Mesodermal cell (in vitro differentiated cells): Measurements from ENCODE around the gene EGLN1.

ENCODE experiments used
- H3K27ac ChIP-seq: 2 replicates; pipeline ENCODE4 v1.7.0; 2013; ENCODE audit warnings: mild to moderate bottlenecking, low read depth, low read length, moderate library complexity; ENCODE audit not compliant: severe bottlenecking
- H3K36me3 ChIP-seq: 2 replicates; pipeline ENCODE4 v1.7.1; 2013; ENCODE audit warnings: mild to moderate bottlenecking, low read length, moderate library complexity; ENCODE audit not compliant: control insufficient read depth, insufficient read depth
- H3K4me1 ChIP-seq: one replicate; pipeline ENCODE4 v1.7.1; 2013; ENCODE audit warnings: mild to moderate bottlenecking, low read length; ENCODE audit not compliant: insufficient read depth, control insufficient read depth, poor library complexity, severe bottlenecking
- H3K4me3 ChIP-seq: 2 replicates; pipeline ENCODE4 v1.7.0; 2013; ENCODE audit warnings: low read length, control low read depth, mild to moderate bottlenecking; ENCODE audit not compliant: insufficient read depth, poor library complexity, severe bottlenecking; ENCODE audit errors: extremely low read depth
- H3K9me3 ChIP-seq: 2 replicates; pipeline ENCODE4 v1.7.1; 2013; ENCODE audit warnings: mild to moderate bottlenecking, low read length, moderate library complexity; ENCODE audit not compliant: control insufficient read depth
- WGBS, 2 experiments: methylation state at CpG; one replicate each; pipeline ENCODE4 v1.1.5; 2013; ENCODE audit warnings: missing lambda C conversion rate in 2 of 2; ENCODE audit not compliant: insufficient coverage in 2 of 2; 5-methylcytosine and 5-hydroxymethylcytosine counted together

The EGLN1 gene

GRCh38 chr1:231327617-231328016 is 94.5 kb downstream of the EGLN1 start:
- no peak overlapping the region for H3K4me3 ChIP-seq
- H3K27ac ChIP-seq: no peak overlapping the region
- no peaks in the 10 kb centered on the region for H3K36me3 ChIP-seq
- WGBS, 2 experiments: 100% methylated on average over 2 of the region's 5 CpGs; no CpG with 5 or more reads in 1 of the 2 experiments
- H3K4me1 ChIP-seq: no peaks in the 10 kb centered on the region
- no peaks in the 10 kb centered on the region for H3K9me3 ChIP-seq

- WGBS, 2 experiments: 90% methylated on average over 1 of the region's 1 CpG; no CpG with 5 or more reads in 1 of the 2 experiments
- Histone ChIP-seq H3K4me1 (no peaks in the 10 kb centered on the region), H3K36me3 (no peaks in the 10 kb centered on the region), H3K27ac (no peak overlapping the region), H3K4me3 (no peak overlapping the region), H3K9me3 (no peaks in the 10 kb centered on the region)
These were observed 95.8 kb downstream of the EGLN1 start for GRCh38 chr1:231326248-231326647.

- no peak overlapping the region for H3K4me3 ChIP-seq
- H3K27ac ChIP-seq: no peak overlapping the region
- no peaks in the 10 kb centered on the region for H3K9me3 ChIP-seq
- WGBS, 2 experiments: 88 to 100% methylated on average over 1 to 2 of the region's 5 CpGs
- no peaks in the 10 kb centered on the region for H3K36me3 ChIP-seq
- no peaks in the 10 kb centered on the region for H3K4me1 ChIP-seq
These were observed 97.4 kb downstream of the EGLN1 start for GRCh38 chr1:231324660-231325059.

GRCh38 chr1:231322880-231323530 is 99.1 kb downstream of the EGLN1 start:
- no peaks in the 10 kb centered on the region for H3K4me1 ChIP-seq
- no peaks in the 10 kb centered on the region for H3K9me3 ChIP-seq
- H3K36me3 ChIP-seq: no peaks in the 10 kb centered on the region
- 91 to 93% methylated on average over 6 to 7 of the region's 7 CpGs for WGBS, 2 experiments
- H3K4me3 ChIP-seq: no peak overlapping the region
- no peak overlapping the region for H3K27ac ChIP-seq

- Histone ChIP-seq H3K4me1 (no peaks in the 10 kb centered on the region), H3K9me3 (no peaks in the 10 kb centered on the region), H3K36me3 (no peaks in the 10 kb centered on the region), H3K27ac (no peak overlapping the region), H3K4me3 (no peak overlapping the region)
- 93% methylated on average over 5 to 8 of the region's 9 CpGs for WGBS, 2 experiments
These were observed 103.0 kb downstream of the EGLN1 start for GRCh38 chr1:231319080-231319479.

- Histone ChIP-seq H3K4me3 (no peak overlapping the region), H3K27ac (no peak overlapping the region), H3K4me1 (no peaks in the 10 kb centered on the region), H3K9me3 (no peaks in the 10 kb centered on the region), H3K36me3 (no peaks in the 10 kb centered on the region)
- 89 to 100% methylated on average over 2 to 4 of the region's 4 CpGs for WGBS, 2 experiments
These were observed 103.5 kb downstream of the EGLN1 start for GRCh38 chr1:231318568-231318967.

- H3K9me3 ChIP-seq: no peaks in the 10 kb centered on the region
- H3K27ac ChIP-seq: no peak overlapping the region
- no peaks in the 10 kb centered on the region for H3K36me3 ChIP-seq
- H3K4me3 ChIP-seq: no peak overlapping the region
- WGBS, 2 experiments: 95 to 99% methylated on average over 9 to 13 of the region's 15 CpGs
- no peaks in the 10 kb centered on the region for H3K4me1 ChIP-seq
These were observed 104.1 kb downstream of the EGLN1 start for GRCh38 chr1:231318015-231318355.

- no peak overlapping the region for H3K4me3 ChIP-seq
- no peak overlapping the region for H3K27ac ChIP-seq
- H3K4me1 ChIP-seq: no peaks in the 10 kb centered on the region
- WGBS, 2 experiments: 93 to 96% methylated on average over 35 to 39 of the region's 44 CpGs
- H3K9me3 ChIP-seq: no peaks in the 10 kb centered on the region
- H3K36me3 ChIP-seq: no peaks in the 10 kb centered on the region
These were observed 104.6 kb downstream of the EGLN1 start for GRCh38 chr1:231317306-231318014.

GRCh38 chr1:231315887-231316286 is 106.2 kb downstream of the EGLN1 start:
- H3K4me1 ChIP-seq: no peaks in the 10 kb centered on the region
- H3K9me3 ChIP-seq: no peaks in the 10 kb centered on the region
- no peak overlapping the region for H3K4me3 ChIP-seq
- no peaks in the 10 kb centered on the region for H3K36me3 ChIP-seq
- 30 to 48% methylated on average over 8 to 11 of the region's 11 CpGs for WGBS, 2 experiments
- H3K27ac ChIP-seq: no peak overlapping the region
